GM19468 (cell line): ENCODE data around the gene SNX20.
A peak's percentile ranks its signal among the peaks of the same experiment; 100 is the strongest.

Source experiments
- ATAC-seq: cut with Tn5 transposase; IDR thresholded peaks from one replicate; pipeline ENCODE4 v1.9.1; 2021; ENCODE audit warnings: mild to moderate bottlenecking, moderate library complexity, moderate number of reproducible peaks; ENCODE audit not compliant: unreplicated experiment; ENCODE audit errors: extremely low read depth

Gene SNX20

GRCh38 chr16:50683689-50684374, 2.7 kb upstream of the SNX20 start:
- ATAC-seq: peak; percentile 63

- ATAC-seq: no peak
Measured at GRCh38 chr16:50680556-50680893, 587 bp downstream of the SNX20 start.

DNA sequence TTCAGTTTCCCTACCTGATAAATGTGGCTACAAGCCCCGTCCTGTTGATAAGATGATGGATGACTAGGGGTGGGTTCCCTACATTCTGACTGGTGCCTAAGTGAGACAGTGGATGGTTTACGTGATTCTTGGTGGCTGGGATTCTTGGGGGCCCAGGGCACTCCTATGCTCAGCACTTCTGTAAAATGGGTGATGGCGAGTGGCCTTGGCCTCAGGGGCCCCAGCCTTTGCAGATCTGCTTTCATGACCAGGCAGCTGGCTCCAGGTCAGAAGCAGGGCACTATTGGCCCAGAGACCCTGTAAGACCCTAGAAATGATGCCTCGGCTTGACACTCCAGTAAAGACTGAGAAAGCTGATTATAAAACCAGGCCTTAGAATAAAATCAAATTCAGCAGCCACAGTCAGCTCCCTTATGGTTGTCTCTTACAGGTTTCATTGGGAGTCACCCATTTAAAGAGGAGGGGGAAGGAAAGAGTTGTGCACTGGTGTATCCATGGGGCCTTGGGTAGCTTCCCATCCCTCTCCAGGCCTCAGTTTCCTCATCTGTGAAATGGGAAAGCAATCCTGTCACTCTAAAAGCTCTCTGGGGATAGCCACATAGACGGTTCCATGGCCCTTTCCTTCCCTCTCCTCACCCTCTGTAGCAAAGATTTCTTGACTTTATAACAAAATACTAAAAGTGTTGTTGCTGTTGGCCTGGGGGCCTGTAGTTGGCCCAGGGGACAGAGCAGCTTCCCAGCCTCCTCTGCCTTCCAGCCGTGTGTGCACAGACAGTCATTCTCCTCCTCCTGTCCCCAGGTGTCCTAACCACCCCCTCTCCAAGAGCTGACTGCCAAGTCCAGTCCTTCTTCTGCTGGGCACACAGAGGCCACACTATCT, 1.2 kb downstream of the SNX20 start:
- no peak for ATAC-seq

- no peak for ATAC-seq
Measured at GRCh38 chr16:50679266-50679665, 1.8 kb downstream of the SNX20 start.

GRCh38 chr16:50678531-50678930, 2.6 kb downstream of the SNX20 start:
- ATAC-seq: no peak

- no peak for ATAC-seq
Measured at GRCh38 chr16:50677351-50677750, 3.8 kb downstream of the SNX20 start.

- ATAC-seq: no peak
Measured at GRCh38 chr16:50676684-50677225, 4.4 kb downstream of the SNX20 start.

GRCh38 chr16:50675686-50676610, 5.2 kb downstream of the SNX20 start:
- ATAC-seq: no peak

GRCh38 chr16:50674831-50675230, 6.3 kb downstream of the SNX20 start:
- no peak for ATAC-seq

GRCh38 chr16:50673496-50674275, 7.4 kb downstream of the SNX20 start:
- no peak for ATAC-seq

GRCh38 chr16:50671644-50672260, 9.4 kb downstream of the SNX20 start:
- no peak for ATAC-seq

DNA sequence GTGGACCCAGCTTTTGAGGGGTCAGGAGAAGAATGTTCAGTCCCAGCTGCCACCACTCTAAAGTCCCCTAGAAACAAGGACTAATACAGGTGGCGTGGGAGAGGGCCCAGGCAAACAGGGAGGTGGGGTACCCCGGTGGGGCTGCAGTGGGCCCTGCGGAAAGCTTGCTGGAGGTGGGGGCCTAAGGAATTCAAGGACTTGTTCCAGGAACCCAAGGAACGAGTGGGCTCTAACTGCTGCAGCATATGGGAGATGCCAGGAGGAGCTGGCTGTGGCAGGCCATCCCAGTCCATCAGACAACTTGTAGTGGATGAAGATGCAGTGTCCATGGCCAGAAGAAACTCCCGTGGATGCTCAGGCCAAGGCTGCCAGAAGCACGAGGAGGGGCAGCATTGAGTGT, 10.6 kb downstream of the SNX20 start:
- no peak for ATAC-seq

- ATAC-seq: no peak
Measured at GRCh38 chr16:50669741-50670140, 11.4 kb downstream of the SNX20 start.

DNA sequence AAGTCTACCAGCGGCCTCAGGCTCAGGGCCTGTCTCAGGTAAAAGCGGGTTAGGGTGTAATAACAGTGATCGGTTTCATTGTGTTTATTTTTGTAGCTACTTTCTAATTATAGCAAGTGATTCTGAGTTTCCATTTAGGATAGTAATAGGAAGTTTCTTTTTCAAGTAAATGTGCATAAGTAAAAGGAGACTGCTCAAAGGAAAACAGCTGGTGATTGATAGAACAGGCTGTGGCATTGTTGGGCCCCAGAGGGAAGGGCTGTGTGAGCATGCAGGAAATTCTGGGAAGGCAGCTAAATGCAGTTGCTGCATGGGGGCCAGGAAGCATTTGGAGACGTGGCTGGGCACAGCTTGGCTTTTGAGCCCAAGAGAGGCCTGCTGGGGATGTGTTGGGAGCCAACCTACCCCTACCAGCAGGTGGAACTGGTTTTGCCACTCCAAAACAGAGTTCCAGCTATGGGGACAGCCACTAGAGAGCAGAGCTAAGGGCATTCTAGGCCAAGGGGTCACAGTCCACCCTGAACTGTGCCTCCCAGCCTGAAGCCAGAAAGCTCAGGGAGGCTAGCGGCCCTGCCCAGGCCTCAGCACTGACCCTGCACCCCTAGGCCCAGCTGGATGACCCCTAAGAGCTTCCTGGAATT, 12.6 kb downstream of the SNX20 start:
- ATAC-seq: no peak

GRCh38 chr16:50667497-50668367, 13.4 kb downstream of the SNX20 start:
- no peak for ATAC-seq

GRCh38 chr16:50666658-50667496, 14.2 kb downstream of the SNX20 start:
- peak; percentile 40 for ATAC-seq
